Measurements from ENCODE around the gene SIRPA. TPM values are rescaled to one million over a fixed set of nuclear protein-coding genes. Genes with fewer than 3 reads are reported as not detected.
A peak's percentile ranks its signal among the peaks of the same experiment; 100 is the strongest.

The SIRPA gene
- polyA plus RNA-seq, 1 donor (not counting 4 experiments of a cell fraction or from before 2014, with no cell fraction given) = 23.7 TPM

DNA sequence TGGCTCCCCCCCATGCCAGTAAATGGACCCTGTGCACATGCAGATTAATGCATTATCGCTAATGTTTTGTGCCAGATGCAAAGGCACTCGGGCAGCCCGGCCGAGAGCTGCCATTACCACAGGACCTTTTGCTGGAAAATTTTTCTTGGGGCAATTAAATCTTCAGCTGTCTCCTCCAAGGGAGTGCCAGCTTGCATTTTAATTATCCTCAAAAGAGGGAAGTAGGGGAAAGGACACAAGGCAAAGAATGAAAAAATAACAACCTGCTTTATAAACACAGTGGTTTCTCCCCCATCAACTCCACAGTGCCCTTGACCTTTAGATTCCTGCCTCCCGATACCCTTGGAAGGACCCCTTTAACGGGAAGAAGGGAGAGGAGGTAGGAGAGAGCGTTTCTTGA is 50.5 kb downstream of the SIRPA start:
- TF ChIP-seq, protein P1, sequence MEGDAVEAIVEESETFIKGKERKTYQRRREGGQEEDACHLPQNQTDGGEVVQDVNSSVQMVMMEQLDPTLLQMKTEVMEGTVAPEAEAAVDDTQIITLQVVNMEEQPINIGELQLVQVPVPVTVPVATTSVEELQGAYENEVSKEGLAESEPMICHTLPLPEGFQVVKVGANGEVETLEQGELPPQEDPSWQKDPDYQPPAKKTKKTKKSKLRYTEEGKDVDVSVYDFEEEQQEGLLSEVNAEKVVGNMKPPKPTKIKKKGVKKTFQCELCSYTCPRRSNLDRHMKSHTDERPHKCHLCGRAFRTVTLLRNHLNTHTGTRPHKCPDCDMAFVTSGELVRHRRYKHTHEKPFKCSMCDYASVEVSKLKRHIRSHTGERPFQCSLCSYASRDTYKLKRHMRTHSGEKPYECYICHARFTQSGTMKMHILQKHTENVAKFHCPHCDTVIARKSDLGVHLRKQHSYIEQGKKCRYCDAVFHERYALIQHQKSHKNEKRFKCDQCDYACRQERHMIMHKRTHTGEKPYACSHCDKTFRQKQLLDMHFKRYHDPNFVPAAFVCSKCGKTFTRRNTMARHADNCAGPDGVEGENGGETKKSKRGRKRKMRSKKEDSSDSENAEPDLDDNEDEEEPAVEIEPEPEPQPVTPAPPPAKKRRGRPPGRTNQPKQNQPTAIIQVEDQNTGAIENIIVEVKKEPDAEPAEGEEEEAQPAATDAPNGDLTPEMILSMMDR (optimal IDR thresholded peaks at IDR 0.05 in 1 of 3, IDR thresholded peaks at IDR 0.05 in 1 of 3, conservative IDR thresholded peaks at IDR 0.05 in 1 of 3; ENCODE audit: extremely low read depth in 1 of 3, insufficient read depth in 2 of 3, low read length in 3 of 3) = no peak
- TF ChIP-seq EZH2 (IDR thresholded peaks at IDR 0.05; ENCODE audit: low read length) = no peak
- no peak for FAIRE-seq
- no peak overlapping the region for H3K27ac ChIP-seq (ENCODE audit: control insufficient read depth, insufficient read depth, low read length)
- H3K4me1 ChIP-seq (ENCODE audit: control insufficient read depth, extremely low read depth, insufficient read depth, low read length) = peaks cover 42% of the 10 kb centered on the region
- H3K79me2 ChIP-seq (ENCODE audit: control insufficient read depth, insufficient read depth, low read length) = no peaks in the 10 kb centered on the region
- no peak overlapping the region for H3K4me2 ChIP-seq (ENCODE audit: control insufficient read depth, extremely low read depth, insufficient read depth, low read depth, low read length)
- H3K9ac ChIP-seq (ENCODE audit: control insufficient read depth, extremely low read depth, insufficient read depth, low read length) = no peak overlapping the region
- no peak overlapping the region for H2AFZ ChIP-seq (ENCODE audit: control insufficient read depth, low read length)
- H3K36me3 ChIP-seq (ENCODE audit: control insufficient read depth in 2 of 2, extremely low read depth in 1 of 2, insufficient read depth in 2 of 2, low read length in 2 of 2) = no peaks in the 10 kb centered on the region
- dilution Hi-C loops (cut with MboI; ENCODE audit: extremely low pct_ligation_motif_present, low sequenced_read_pairs) = no loop called here
- no peaks in the 10 kb centered on the region for H3K9me1 ChIP-seq (ENCODE audit: control insufficient read depth, extremely low read depth, insufficient read depth, low read length)
- H4K20me1 ChIP-seq (ENCODE audit: control insufficient read depth, extremely low read depth, insufficient read depth, low read length) = no peaks in the 10 kb centered on the region
- H3K9me3 ChIP-seq (ENCODE audit: control insufficient read depth, low read depth, low read length) = no peaks in the 10 kb centered on the region
- no peak overlapping the region for H3K4me3 ChIP-seq (ENCODE audit: control insufficient read depth in 2 of 3, extremely low read depth in 1 of 3, insufficient read depth in 2 of 3, low read depth in 1 of 3, low read length in 3 of 3)
- H3K27me3 ChIP-seq (ENCODE audit: control insufficient read depth, extremely low read depth, insufficient read depth, low read length) = no peaks in the 10 kb centered on the region
- DNase-seq (ENCODE audit: low read depth, low spot score) = no peak

DNA sequence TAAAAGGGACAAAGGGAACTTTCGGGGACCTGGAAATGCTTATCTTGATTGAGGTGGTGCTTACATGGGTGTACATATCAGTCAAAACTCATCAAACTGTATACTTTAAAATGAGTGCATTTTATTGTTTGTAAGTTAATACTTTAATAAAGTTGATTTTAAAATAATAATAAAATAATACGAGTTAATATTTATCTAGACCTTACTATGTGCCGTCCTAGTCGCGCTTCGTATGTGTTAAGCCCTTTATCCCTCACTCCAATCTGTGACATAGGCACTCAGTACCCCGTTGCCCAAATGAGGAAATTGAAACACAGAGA is 51.2 kb downstream of the SIRPA start:
- peak overlapping the region in 1 of 3 experiments; percentile 19 for H3K4me3 ChIP-seq (ENCODE audit: control insufficient read depth in 2 of 3, extremely low read depth in 1 of 3, insufficient read depth in 2 of 3, low read depth in 1 of 3, low read length in 3 of 3)
- H3K79me2 ChIP-seq (ENCODE audit: control insufficient read depth, insufficient read depth, low read length) = no peaks in the 10 kb centered on the region
- peaks cover 35% of the 10 kb centered on the region for H3K4me1 ChIP-seq (ENCODE audit: control insufficient read depth, extremely low read depth, insufficient read depth, low read length)
- no peak overlapping the region for H2AFZ ChIP-seq (ENCODE audit: control insufficient read depth, low read length)
- no peaks in the 10 kb centered on the region for H3K27me3 ChIP-seq (ENCODE audit: control insufficient read depth, extremely low read depth, insufficient read depth, low read length)
- H3K4me2 ChIP-seq (ENCODE audit: control insufficient read depth, extremely low read depth, insufficient read depth, low read depth, low read length) = peak overlapping the region; percentile 67
- no peak for FAIRE-seq
- TF ChIP-seq, protein P1 (optimal IDR thresholded peaks at IDR 0.05 in 1 of 3, IDR thresholded peaks at IDR 0.05 in 1 of 3, conservative IDR thresholded peaks at IDR 0.05 in 1 of 3; ENCODE audit: extremely low read depth in 1 of 3, insufficient read depth in 2 of 3, low read length in 3 of 3) = no peak
- TF ChIP-seq EZH2 (IDR thresholded peaks at IDR 0.05; ENCODE audit: low read length) = no peak
- dilution Hi-C loops (cut with MboI; ENCODE audit: extremely low pct_ligation_motif_present, low sequenced_read_pairs) = no loop called here
- H3K9me1 ChIP-seq (ENCODE audit: control insufficient read depth, extremely low read depth, insufficient read depth, low read length) = no peaks in the 10 kb centered on the region
- H3K36me3 ChIP-seq (ENCODE audit: control insufficient read depth in 2 of 2, extremely low read depth in 1 of 2, insufficient read depth in 2 of 2, low read length in 2 of 2) = no peaks in the 10 kb centered on the region
- no peak for DNase-seq (ENCODE audit: low read depth, low spot score)
- no peaks in the 10 kb centered on the region for H3K9me3 ChIP-seq (ENCODE audit: control insufficient read depth, low read depth, low read length)
- no peaks in the 10 kb centered on the region for H4K20me1 ChIP-seq (ENCODE audit: control insufficient read depth, extremely low read depth, insufficient read depth, low read length)
- no peak overlapping the region for H3K27ac ChIP-seq (ENCODE audit: control insufficient read depth, insufficient read depth, low read length)
- no peak overlapping the region for H3K9ac ChIP-seq (ENCODE audit: control insufficient read depth, extremely low read depth, insufficient read depth, low read length)
